Measurements from ENCODE around the gene HOXA4.

Gene HOXA4

DNA sequence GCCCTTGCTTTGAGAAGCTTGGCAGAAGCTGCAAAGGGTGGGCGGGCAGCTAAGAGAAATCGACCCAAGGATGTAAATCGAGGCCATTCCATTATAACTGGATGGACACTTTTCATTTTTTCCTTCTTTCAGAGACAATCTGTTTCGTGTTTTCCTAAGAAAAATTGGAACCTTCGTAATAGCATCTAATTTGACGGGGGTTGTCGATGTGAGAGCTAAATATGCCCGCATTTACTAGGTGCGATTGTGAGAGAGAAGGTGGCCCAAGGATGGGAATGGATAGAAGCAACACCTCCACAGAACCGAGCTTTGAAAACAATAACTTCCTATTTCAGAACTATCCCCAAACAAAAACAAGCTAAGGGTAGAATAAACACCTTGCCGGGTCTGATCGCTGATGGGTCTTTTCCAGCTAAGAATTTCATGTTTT lies 848 bp upstream of the HOXA4 start:
- DNase-seq, result no peak

DNA sequence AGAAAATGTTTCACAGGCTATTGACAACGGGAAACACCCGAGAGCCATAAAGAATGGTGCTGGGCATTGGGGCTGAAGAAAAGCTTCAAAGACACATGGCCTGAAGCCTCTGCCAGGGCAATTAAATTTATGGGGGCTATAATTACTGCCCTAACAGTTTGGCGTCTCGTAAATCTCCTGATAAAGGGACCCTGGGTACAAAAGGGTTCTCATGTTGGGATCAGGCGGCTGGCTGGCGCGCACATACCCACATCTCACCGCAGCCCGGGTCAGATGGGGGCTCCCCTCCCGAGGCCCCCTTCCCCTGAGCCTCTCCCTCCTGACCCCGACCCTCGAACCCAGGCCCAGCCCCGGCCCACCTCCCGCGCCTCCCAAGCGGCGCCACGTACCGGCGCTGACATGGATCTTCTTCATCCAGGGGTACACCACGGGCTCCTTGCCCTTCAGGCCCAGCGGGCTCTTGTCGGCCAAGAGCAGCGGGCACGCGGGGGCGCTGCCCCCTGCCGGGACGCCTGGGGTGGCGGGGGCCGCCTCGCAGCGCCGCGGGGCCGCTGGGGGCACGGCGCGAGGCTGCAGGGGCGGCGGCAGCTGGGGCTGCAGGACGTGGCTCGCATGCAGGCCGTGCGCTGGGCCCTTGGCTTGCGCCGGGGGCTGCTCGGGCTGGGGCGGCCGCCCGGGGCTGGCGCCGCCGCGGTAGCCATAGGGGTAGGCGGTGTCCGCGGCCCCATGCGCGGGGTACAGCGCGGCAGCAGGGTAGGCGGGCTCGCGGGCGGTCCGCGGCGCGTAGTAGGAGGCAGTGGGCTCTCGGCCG lies 623 bp downstream of the HOXA4 start:
- DNase-seq, result no peak

DNA sequence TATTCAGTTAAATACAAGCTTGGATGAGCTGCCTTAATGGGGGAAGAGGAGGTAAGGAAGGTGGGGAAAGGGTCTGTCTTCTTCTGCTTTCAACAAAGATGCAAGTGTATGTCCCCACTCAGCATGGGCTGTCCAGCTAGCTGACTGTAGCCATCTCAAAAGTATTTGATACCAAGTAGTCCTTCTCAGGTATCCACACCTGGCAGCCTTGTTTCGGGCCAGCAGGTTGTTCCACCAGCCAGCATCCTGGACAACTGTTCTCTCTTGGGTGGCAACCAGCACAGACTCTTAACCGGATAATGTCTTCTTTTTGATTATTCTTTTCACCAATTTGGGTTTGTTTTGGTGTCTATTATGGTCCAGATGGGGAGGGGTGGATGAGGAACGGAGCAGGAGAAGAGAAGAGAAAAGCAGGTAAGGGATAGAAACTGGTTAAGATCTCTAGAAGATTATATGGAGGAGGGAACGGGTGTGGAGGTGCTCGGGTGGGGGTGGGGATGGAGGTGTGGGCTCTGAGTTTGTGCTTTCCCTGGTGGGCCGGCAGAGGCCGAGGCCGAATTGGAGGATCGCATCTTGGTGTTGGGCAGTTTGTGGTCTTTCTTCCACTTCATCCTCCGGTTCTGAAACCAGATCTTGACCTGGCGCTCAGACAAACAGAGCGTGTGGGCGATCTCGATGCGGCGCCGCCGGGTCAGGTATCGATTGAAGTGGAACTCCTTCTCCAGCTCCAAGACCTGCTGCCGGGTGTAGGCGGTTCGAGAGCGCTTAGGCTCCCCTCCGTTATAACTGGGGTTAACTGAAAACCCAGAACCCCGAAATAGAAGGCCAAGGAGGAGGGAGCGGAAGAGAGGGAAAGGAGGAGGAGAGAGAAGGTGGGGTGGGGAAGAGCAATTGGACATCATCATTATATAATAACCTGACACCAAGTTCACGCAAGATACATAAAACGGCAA lies 1.5 kb downstream of the HOXA4 start:
- no peak for DNase-seq

DNA sequence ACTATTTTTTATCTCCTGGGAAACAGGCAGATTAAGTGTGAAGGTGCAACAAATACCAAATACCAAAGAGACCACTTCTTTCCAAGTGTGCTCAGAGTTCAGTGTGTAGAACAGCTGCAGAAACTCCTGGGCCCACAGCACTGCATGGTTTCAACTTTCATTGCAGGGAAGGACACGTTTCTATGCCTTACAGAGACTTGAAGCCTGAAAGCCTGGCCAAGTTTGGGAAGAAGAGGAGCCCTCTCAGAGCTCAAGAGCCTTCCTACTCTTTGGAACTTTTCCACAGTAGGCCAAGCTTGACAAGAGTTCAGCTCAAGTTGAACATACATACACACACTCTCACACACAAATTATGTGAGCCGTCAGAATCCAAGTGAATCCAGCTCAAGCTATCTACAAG lies 2.5 kb downstream of the HOXA4 start:
- no peak for DNase-seq

DNA sequence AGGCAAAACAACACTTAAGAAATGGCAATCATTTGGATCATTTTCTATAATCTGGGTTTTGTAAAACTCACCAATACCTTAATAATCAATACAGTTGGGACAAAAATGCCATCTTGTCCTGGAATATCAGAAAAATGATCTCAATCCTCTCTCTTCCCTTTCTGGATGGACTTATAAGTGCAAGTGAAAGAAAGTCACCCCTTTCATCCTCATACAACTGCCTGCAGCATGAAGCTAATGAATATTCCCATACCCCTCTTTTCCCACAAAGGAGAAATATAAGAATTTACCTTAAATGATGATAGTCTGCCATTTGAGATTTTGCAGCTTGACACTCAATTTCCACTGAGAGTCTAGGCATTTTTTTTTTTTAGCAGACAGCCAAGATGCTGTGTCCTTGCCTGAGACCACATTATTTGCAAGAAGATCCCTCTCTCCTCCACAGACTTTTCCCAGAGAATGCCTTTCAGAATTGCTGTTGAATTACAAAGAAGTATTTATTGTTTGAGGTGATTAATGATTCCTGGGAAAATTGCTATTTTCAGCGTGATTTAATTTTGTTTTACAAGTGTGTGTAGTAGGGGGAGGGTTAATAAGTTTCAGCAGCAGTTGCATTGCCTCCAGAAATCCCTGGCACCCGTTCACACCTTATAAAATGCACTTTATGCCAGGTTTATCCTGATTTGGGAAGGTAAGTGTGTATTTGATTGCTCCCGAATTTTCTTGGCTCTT lies 3.8 kb downstream of the HOXA4 start:
- no peak for DNase-seq

DNA sequence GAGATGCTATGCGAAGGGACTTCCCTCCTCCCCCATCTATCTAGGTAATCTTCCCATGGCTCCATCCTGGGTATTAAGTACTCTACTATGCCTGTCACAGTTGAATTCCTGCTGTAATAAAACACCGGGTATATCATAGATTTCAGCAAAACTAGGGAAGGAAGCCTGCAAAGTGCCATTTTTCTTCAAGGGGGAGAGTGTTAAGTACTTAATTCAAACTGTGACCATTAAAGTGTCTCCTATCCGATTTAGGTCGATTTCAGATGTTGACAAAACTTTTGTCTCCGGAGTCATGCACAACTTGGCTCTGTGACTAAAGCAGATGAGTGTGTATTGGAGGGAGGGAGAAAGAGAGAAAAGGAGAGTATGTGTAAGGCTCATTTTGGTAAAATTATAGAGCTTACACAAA lies 4.6 kb downstream of the HOXA4 start:
- no peak for DNase-seq

DNA sequence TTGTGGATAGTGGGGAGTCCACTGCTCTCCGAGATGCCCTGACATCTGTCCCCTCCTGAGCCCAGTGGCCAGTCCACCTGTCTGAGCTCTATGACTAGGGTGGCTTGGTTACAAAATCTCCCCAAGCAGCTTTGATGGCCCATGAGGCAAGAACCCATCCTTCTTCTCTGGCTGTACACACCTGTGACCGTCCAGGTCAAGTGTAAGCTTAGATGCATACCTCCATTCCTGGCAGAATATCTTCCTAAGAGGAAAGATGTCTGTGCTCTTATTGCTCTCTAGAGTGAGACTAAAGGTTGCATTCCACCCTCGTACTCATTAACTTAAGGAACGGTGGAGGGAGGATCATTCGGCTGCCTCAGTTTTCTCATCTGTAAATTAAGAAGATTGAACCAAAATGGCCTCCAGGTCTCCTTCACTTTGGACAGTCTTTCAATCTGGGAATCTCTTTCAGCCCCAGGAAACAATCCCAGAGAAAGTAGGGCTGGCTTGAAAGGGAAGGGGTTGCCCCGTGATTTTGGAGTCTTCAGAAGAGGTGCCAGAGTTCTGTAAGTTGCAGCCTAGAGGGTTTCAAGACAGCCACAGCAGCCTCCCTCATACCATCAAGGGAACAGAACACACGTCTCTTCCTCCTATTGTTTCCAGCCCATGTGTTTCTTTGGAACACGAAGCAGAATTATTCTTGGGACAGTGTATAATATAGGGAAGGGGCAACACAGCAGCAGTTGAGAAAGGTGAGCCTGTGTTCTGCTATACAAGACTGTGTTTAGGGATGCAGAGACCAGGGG lies 5.5 kb downstream of the HOXA4 start:
- DNase-seq, result no peak

DNA sequence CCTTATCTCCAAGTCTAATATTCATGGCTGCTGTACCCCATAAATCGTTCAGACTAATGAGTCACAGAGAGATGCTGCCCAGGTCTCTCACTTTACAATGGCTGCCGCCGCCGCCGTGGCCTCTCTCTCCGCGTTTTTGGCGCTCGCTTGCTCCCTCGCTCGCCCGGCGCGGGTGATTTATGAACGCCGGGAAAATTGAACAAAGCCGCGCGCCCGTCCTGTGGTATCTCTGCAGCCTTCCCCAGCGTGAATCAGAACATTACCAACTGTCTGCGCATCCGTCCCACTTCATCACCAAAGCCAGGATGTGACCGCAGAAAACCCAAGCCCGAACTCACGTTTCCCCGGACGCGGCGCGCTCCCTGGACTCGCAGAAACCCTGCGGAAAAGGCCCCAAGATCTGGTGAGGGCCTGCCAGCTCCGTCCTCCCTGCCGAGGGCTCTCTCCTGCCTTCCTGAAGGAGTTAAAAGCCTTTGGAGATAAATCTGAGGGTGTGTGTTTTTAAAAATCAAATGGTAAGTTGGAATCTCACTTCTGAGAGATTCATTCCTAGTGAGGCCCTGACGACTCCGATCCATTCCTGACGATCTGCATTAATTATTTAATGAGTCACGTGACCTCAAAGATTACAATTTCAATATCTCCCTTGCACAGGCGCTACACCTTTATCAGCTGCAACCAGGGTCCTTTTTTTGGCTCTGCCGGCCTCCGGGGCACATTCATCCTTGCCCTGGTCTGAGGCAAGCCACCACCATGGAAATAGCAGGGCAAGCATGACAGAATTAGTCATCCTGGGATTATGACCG lies 6.3 kb downstream of the HOXA4 start:
- no peak for DNase-seq

DNA sequence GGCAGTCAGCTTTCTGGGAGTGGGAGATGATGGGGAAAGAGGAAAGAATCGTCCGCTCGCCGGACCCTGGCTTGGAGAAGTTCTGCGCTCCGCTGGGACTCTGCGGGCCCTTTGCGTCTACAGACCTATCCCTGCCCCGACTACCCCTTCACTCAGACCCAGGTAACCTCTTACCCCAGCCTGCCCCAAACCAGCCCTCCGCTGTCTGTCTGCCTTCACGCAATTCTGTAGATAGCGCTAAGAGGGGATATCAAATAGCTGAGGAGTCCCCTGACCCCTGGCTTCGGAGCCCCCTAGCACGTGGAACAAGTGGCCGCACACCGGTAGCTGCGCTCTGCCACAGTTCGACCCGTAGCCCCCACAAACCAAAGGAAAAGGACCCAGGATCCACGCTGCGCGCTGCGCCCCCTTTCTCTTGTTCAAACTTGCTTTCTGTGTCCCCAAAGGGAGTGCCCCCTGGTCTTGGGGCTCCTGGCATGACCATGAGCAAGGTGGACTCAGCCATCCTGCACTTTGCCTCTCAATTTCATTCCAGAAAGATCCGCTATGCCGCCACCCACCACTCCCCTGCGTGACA lies 7.0 kb downstream of the HOXA4 start:
- DNase-seq, result no peak

DNA sequence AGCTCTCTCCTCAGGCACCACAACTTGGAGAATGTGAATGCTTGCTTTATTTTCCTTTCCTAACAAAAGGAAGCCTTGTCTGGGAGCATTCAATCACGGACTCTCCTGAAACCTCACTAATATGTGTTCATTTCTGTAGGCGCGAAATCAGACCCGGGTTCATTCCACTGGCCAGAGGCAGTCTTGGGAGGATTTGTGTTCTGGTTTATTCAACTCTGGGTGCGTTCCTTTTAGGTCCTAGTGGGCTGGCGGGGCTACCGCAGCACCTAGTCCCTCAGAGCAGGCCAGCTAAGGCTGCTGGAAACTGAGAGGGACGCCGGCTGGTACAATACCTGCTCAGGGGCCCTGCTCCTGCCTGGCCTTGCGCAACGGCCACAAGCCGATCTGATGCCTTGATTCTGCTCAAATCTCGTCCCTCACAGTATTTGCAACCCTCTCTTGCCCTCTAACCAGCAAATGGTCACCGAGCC lies 7.5 kb downstream of the HOXA4 start:
- DNase-seq, result no peak

DNA sequence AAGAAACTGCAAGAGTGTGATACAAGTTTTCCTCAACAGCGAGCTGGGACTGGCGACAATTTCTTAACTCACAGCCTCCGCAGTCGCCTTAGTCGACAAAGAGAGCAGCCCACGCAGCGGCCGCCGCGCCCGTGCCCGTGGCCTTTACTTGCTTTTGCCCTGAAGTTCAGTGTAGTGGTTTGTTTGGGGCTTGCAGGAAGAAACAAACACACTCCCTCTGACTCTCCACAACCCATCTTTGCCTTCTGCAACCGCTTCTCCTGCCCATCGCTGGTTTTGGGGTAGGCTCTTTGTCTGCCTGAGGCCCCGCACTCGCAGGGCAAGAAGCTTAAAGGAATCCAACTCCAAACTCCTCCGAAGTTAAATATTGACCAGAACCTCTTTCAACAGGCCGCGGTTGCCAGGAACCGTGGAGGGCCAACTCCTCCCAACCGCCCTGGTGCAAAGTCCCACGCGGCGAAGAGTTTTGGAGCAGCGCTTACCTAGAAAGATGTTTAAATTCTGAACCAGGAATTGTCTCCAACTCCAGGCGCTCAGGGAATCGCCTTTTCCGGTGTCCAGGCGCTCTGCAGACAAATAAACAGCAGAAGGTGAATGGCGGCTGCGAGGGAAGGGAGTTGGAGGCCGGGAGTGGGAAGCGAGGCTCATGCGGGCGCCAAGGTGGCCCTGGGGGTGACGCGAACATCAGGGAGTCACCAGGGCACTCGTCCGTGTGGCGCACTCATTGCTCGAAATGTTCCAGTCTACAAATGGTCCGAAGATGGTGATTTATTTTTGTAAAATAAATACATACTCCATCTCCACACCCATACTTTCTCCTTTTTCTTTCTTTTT lies 8.3 kb downstream of the HOXA4 start:
- DNase-seq, result no peak

DNA sequence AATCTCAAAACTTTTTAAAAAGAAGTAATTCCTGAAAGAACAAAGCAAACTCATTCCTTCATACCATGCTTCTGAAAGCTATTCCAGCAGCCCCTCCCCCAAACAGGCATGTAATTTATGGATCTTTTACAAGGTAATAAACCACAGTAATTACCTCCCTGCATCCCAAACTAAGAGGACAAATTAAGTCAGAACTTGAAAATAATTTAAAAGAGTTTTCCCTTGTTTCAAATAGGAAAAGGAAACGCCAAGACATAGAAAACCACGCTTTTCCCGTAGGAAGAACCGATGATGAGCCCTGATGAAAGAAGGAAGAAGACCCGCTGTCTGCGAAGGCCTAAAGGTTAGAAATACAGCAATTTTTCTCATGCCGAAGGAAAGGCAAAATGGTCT lies 8.9 kb downstream of the HOXA4 start:
- DNase-seq, result no peak

DNA sequence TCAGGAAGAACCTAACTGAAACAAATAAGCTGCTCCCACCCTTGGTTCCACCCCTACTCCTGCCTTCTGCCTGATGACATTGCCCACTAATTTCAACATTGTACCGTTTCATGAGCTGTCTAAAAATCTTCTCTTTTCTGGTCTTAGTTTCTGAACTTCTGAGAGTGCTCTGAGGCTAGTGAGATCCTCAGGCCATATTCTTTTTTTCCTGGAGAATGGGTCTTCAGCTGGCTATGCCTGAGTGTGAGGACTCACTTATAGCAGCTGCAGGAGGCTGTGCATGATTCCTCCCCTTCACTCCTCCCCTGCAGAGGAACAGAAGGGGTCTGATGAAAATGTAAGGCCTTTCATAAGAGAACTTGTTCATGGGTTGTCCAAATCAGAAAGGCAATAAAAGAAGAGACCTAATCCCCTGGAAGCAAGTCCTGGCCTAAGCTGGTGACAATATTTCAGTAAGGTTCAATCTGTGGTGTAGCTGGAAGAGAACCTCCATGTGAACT lies 11.1 kb downstream of the HOXA4 start:
- DNase-seq, result no peak

DNA sequence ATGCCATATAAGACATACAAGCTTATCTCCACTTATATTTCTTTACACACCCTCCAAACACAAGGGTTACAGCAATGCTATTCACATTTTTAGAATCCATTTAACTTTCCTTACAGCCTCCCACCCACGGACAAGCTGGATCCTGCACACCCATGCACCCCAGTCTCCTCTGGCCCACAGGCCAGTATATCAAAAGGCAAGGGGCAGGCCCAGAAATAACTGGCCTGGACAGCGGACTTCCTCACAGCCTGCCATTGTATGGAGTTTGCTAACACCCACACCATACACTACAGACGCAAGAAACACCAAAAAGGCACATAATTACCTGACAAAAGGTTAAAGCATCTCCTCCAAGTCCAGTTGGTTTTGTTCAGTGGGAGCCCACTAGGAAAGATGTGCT lies 12.0 kb downstream of the HOXA4 start:
- no peak for DNase-seq

DNA sequence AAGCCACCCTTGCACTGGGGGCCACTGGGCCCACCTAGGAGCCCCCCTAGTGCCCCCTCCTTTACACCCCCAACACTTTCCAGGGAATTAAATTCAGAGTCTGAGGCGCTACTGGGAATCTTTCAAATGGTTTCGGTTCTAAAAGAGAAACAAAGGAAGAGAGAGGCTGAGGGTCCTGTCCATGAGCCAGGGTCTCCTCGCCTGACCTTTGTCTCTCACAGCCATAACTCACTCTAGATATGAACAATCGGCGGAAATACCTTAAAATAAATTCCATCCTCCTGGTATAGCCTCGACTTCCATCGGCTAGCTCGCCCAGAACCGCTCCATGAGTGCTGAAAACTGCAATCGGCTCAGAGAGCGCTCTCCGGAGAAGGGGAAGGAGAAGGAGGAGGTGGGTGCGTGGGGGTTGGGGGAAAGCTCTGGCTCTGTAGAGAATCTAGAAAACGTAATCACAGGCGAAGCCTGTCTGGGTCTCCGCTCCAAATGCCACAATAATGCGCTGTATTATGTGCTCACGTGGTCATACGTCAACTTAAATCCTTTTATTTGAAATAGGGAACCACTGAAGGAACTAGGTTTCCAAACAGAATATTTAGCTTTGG lies 12.6 kb downstream of the HOXA4 start:
- DNase-seq, result no peak

DNA sequence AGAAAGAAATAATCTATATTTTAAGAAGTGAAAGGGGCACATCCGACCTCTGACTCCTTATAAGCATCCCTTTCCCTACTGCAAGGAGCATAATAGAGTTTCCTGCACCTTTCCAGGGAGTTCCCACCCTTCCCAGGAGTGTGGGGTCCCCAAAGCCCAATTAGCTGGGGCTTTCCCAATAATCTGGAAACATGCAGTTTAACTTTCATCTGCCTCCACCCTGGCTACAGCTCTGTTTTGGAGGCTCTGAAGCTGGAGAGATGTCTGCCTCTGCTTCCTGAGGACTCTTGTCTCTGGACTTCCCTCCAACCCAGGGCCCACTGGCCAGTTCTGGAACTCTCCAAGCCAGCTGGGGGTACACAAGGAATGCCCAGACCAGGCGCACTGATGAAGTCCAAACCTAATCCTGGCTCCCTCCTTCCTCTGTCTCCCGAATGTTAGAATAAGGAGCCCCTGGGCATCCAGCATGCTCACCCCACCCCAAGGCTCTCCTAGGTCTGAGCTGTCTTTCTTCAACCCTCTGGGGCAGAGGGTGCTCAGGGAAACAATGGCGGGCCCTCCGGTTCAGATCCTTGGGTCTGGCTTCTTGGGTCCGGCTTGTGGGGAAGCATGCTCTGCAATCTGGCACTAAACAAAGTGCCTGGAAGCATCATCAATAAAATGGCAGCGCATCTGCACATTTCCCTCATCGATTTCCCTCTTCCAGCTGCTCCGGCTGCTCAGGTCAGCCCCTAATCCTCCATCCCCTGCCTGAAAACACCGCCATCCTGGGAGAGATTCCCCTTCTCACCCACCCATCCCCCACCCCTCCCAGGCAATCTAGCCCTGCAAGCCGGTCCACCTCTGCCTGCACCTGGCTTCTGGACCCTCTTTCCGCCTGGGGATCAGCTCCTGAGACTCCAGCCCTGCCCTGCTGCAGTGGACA lies 13.3 kb downstream of the HOXA4 start:
- DNase-seq, result no peak

DNA sequence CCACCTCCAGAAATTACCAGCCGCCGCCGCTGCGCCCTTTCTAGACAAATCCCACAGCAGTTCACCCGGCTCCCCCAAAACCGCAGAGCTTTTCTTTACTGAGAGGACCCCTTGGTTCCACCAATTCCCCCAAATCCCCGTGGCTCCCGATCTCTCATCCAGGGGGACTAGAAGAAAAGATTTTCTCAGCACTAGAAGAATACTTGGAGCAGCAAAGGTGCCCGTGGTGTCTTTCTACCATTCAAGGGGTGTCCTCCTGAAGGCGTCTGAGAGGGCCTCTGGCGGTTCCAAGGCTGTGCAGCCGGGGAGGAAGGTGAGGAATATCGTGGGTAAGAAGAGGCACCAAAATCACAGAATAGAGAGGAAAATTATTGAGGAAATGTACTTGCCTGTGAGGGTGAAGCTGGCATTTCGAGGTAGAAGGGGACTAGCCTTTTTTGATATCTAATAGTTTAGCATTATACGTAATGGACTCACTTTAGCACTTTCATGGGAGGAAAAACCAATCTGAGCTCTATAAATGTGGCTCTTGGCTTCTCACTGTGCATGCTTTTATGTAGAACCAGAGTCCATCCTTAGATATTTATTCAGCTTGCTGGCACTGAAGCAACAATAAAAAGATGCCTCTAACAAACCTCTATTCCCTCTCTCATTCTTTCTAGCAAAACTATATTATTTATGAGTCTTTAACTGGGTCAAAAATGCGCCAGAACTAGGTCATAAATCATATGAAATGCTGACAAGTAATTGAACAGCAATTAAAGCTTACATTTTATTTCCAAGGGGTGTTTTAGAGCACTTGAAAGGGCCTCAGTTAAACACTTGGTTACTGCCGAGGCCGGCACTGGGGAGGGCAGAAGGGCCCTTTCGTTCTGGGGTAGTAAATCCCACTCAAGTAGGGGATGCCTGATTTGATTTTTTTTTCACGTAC lies 14.3 kb downstream of the HOXA4 start:
- DNase-seq, result no peak
